Stimulated activated CD8-positive, alpha-beta memory T cell treated with anti-CD3 and anti-CD28 coated beads, Interleukin-15, amount 100 ng/mL, for 4 hours (primary cell): ENCODE measurements around the gene PHOX2A.
A peak's percentile ranks its signal among the peaks of the same experiment; 100 is the strongest.

Experiments used
- DNase-seq, 2 donors: peaks; one replicate each; pipeline ENCODE4 v3.0.0-alpha.2; 2020; ENCODE audit warnings: low read depth in 2 of 2

Gene PHOX2A

GRCh38 chr11:72233773-72234513 is 10.0 kb downstream of the PHOX2A start:
- DNase-seq: no peak

GRCh38 chr11:72233056-72233772 is 10.8 kb downstream of the PHOX2A start:
- no peak for DNase-seq

GRCh38 chr11:72232260-72233055 is 11.5 kb downstream of the PHOX2A start:
- no peak for DNase-seq

- no peak for DNase-seq
Observed at GRCh38 chr11:72231396-72232259, 12.3 kb downstream of the PHOX2A start.

DNA sequence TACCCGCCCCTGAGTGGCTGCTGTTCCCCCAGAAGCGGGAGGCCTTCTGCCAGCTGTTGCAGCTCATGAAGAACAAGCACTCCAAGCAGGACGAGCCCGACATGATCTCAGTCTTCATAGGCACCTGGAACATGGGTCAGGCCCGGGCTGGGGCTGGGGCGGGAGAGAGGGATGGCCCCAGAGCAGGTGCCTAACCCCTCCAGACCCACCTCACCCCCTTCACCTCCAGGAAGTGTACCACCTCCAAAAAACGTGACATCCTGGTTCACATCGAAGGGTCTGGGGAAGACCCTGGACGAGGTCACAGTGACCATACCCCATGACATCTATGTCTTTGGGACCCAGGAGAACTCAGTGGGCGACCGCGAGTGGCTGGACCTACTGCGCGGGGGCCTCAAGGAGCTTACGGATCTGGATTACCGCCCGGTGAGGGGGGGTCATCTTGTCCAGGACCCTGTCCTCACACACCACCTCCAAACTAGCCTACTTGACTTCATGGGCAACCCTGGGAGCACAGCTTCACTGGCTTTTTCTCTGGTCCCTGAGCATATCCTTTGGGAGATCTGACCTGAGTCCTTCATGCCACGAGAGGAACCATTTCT is 13.1 kb downstream of the PHOX2A start:
- no peak for DNase-seq

DNA sequence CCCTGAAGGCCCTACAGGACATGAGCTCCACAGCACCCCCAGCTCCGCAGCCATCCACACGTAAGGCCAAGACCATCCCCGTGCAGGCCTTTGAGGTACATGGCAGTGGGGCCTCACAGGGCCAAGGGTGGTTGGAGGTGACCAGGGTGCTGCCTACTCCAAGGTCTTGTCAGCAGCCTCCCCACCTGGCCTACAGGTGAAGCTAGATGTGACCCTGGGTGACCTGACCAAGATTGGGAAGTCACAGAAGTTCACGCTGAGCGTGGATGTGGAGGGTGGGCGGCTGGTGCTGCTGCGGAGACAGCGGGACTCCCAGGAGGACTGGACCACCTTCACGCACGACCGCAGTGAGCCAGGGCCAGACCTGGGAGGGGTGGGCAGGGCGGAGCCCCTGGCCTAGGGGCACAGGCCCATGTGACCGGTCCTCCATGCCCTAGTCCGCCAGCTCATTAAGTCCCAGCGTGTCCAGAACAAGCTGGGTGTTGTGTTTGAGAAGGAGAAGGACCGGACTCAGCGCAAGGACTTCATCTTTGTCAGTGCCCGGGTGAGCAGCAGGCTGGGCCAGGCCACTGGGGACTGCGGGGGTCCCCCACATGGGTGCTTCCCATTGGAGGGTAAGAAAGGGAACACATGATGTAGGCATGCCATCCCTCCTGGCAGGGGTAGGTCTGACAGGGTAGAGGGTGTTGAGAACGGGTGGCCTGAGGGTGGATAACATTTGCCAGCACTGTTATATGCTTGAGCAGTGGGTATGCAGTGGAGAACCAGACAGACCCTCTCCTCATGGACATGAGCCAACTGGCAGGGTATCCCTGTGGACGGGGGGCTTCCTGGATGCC is 13.8 kb downstream of the PHOX2A start:
- DNase-seq: no peak

DNA sequence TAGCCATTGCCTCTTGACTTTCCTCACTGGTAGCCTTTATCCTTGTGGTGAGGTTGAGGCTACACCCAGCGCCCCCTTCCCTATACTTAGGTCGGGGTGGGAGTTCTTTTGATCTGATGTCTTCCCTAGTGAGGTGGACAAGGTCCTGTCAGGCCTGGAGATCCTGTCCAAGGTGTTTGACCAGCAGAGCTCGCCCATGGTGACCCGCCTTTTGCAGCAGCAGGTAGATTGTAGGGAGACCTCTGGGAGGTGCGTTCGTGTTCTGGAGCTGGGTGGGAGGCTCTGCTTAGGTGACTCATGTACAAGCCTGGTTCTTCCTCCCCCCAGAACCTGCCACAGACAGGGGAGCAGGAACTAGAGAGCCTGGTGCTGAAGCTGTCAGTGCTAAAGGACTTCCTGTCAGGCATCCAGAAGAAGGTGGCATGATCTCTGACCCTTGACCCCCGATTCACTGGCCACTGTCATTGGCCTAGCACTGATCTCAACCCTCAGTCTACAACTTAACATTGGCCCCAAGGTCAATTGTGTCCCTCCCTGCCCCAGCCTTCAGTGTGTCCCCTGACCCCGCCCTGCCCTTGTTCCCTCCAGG is 14.5 kb downstream of the PHOX2A start:
- DNase-seq: no peak

DNA sequence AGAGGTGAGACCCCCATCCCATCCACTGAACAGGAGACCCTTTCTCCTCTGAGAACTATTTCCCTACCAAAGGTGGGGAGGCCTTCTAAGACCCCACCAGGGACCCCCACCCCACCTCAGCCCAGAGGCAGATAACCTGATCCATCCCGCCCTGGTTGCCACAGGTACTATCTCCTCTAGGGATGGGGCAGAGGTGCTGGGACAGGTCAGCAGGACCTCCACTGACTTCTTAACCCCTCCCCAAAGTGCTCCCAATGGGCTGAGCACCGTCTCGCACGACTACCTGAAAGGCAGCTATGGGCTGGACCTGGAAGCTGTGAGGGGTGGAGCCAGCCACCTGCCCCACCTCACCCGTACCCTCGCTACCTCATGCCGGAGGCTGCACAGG is 15.1 kb downstream of the PHOX2A start:
- no peak for DNase-seq

DNA sequence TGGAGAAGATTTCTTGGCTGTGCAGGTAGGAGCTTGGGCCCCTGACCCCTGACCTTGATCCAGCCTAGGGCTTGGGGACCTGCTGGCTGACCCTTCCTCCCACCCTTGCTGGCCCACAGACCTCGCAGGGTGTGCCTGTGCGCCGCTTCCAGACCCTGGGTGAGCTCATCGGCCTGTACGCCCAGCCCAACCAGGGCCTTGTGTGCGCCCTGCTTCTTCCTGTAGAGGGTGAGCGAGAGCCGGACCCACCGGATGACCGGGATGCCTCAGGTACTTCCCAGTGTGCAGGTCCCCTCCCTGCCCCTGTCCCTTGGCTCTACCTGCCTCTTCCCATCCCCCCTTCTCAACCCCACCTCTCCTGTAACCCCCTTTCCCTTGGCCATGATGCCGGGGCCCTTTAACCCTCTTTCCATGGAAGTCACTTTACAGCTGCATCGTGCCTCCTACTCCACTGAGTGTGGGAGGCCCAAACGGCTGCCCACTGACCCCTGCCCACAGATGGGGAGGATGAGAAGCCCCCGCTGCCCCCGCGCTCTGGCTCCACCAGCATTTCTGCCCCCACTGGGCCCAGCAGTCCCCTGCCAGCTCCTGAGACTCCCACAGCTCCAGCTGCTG is 15.6 kb downstream of the PHOX2A start:
- DNase-seq: no peak

DNA sequence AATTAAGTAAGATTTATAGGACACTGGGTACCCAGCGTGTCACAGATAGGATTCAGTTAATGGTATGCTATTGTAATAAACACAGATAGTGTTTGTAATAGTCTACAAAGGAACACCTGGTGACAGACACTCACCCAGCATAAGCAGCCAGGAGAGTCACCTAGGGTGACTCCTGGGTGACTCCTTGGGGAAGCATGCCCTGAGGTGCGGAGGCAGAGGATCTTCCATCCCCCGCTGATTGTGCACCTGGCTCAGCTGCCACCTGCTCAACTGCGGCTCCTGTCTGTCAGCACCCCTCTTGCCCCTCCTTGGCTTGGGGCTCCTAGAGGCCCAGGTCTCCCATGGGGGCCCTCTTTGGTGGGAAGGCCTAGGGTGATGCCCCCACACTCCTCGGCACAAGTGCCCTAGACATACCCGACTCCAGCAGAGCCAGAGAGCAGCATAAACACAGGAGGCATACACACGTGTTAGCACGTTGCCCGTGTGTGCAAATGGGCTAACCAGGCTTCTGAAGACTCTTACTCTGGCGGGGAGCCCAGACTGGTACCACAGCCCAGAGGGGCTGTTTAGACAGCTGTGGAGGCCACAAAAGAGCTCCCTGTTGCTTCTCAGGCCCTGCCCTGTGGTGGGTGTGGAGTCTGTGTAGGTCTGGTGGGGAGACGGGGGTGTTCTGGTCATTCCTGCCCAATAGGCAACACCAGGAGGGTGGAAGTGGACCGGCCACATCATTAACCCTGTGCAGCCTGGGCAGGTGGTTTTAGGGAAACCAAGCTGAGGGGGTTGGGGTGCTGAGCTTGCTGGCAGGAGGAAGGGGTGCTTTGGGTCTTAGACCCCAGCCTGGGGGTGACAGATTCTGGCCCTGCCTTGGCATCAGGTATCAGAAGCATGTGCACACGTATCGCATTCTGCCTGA is 16.4 kb downstream of the PHOX2A start:
- DNase-seq: no peak

GRCh38 chr11:72226701-72227100 is 17.3 kb downstream of the PHOX2A start:
- DNase-seq: no peak

DNA sequence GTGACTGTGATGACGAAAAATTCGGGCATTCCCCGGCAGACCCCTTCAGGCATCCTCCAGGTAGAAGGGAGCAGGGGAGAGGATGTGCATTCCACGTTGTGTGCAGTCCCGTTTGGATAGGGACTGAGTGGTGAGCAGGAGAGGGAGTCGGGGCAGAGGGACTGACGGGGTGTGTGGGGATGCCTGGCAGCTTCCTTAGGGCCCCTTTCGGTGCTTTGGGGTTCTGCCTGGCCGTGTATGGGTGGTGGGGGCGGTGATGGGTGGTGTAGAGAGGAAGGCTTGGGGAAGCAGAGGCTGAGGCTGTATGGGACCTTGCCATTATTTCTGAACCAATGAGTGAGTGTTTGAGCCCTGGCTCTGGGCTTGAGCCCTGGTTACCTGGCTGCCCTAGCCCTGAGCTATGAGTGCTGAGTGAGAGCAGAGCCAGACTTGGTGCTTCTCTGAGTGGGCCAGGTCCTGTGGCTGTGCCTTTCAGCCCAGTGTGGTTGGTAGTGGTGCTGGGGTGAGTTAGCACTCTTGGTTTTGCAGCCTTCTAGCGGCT is 18.5 kb downstream of the PHOX2A start:
- DNase-seq: peak in 1 of 2 donors; percentile 7

- no peak for DNase-seq
Observed at GRCh38 chr11:72224564-72225410, 19.2 kb downstream of the PHOX2A start, which contains the start of gene INPPL1. INPPL1 (plus strand) TSS chr11:72224767; CDS start chr11:72224985, 218 bp downstream.

DNA sequence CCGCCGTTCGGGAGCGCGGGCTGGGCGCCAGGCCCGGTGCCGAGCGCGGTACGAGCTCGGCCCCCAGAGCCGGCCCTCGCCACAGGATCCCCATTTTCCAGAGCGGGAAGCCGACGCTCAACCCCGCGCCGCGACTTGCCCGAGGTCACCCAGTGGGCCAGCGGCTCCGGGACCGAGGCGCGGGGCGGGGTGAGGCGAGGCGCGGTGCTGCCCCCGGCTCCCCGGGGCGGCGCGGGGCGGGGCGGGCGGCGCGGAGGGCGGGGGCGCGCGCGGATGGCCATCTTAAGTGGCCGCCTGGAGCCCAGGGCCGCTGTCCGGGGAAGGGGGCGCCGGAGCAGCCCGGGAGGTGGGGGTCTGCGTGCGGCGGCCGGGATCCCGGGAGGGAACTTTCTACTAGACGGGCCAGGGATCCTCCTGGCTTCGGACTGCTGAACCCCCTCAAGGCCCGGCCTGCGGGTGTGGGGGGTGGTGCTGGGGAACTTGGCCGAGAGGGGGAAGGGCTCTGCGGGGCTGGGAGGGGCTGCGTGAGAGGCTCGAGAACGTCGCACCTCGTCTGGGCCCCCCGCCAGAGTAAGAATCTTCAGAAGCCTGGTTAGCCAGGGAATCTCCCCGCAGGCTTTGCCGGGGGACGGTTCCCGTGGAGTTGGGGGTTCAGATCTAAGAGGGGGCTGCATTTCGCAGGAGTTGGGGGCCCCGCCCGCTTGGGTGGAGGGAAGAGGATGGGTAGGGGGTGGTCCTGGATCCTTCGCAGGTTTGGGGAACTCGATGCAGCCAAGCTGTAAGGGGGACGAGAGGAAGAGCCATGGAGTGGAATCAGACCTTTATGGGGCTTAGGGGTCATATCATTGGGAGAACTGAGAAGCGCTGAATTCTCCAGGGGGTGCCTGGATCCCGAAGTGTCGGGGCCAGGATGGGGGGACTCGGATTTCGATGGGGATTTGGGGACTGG is 20.1 kb downstream of the PHOX2A start:
- peak in 1 of 2 donors; percentile 34 for DNase-seq

DNA sequence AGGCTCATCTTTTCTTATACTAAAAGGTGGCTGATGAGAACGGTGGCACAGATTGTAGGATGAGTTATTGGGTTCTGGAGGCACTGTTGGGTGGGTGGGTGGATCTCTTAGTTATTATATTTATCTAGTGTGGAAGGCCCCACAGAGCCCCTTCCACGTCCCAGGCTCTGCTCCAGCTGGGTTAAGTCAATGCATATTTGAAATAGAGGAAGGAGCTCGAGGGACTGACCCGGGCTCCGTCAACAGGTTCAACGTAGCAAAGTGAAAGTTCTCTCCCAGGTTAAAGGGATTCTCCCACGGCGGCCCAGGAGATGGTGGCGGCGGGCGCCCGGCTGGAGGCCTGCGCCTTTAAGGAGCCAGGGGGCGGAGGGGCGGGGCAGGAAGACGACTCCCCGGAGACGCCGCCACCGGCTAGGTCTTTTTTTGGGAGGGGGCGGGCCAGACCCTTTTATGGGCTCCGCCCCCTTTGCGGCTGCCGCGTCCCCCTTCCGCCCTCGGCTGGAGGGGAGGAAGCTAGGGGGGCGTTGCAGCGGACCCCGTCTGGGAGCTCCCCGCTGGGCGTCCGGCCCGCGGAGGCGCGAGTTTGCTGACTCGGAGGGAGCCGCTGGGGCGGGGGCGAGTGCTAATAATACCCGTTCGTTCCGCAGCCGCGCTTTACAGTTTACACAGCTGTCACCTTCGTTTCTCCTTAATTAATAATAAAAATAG is 20.9 kb downstream of the PHOX2A start:
- peak; percentile 84 to 85 for DNase-seq
